Esophagus muscularis mucosa (tissue), 4 donors: ENCODE data around the gene SDK1. TPM values are rescaled to one million over a fixed set of nuclear protein-coding genes. Genes with fewer than 3 reads are reported as not detected.
A peak's percentile ranks its signal among the peaks of the same experiment; 100 is the strongest.

Experiments
- DNase-seq: peaks from one replicate; pipeline ENCODE4 v3.0.0-alpha.2; 2017; ENCODE audit errors: extremely low spot score
- H3K27ac ChIP-seq, 4 donors: fragments of 200-600 bp; sonication (generic); replicated peaks in 1 of 4; 1 replicate in 3 of 4; 2 replicates in 1 of 4; pipeline ENCODE4 v1.5.1; 2016 to 2019; ENCODE audit warnings: mild to moderate bottlenecking in 1 of 4
- H3K27me3 ChIP-seq, 4 donors: fragments of 200-600 bp; sonication (generic); one replicate each; pipeline versions ENCODE4 v1.5.1 to v1.6.0; 2016 to 2019
- H3K36me3 ChIP-seq, 4 donors: fragments of 200-600 bp; sonication (generic); one replicate each; pipeline ENCODE4 v1.5.1; 2016 to 2019
- H3K4me1 ChIP-seq, 4 donors: fragments of 200-600 bp; sonication (generic); one replicate each; pipeline ENCODE4 v1.5.1; 2016 to 2019
- H3K4me3 ChIP-seq, 4 donors: fragments of 200-600 bp; sonication (generic); 1 replicate in 2 of 4; 2 replicates in 2 of 4; pipeline ENCODE4 v1.5.1; 2016 to 2019; ENCODE audit warnings: mild to moderate bottlenecking in 4 of 4, moderate library complexity in 1 of 4
- H3K9me3 ChIP-seq, 4 donors: fragments of 200-600 bp; sonication (generic); 1 replicate in 3 of 4; 2 replicates in 1 of 4; pipeline ENCODE4 v1.5.1; 2016 to 2019
- EP300 ChIP-seq: sonication (generic); formaldehyde crosslinking; IDR thresholded peaks from one replicate; pipeline ENCODE4 v1.6.1; 2017; ENCODE audit warnings: antibody characterized with exemption
- POLR2A ChIP-seq: fragments of 450-650 bp; IDR thresholded peaks from one replicate; pipeline ENCODE4 v1.6.1; 2017; ENCODE audit warnings: antibody characterized with exemption, moderate library complexity, mild to moderate bottlenecking, low read depth
- POLR2AphosphoS5 ChIP-seq, 2 donors: sonication (generic); formaldehyde crosslinking; IDR thresholded peaks; one replicate each; pipeline ENCODE4 v1.6.1; 2017; ENCODE audit warnings: antibody characterized with exemption in 2 of 2
- WGBS: methylation state at CpG from one replicate; pipeline ENCODE4 v1.1.5; 2018; 5-methylcytosine and 5-hydroxymethylcytosine counted together
- intact Hi-C: fragments of 100-400 bp; cut with DNase I; formaldehyde crosslinking; loops from one replicate; pipeline ENCODE4 v1.15.1; 2023
- total RNA-seq, 4 donors: library from RNA; depleted of rRNA; stranded (reverse); fragments of >200 nt; gene quantifications; one replicate each; pipeline versions ENCODE4 v1.1.0 to v1.2.1, GENCODE V29; 2016
- TF ChIP-seq, protein P1 (sequence below), 3 experiments: fragments of 200-600 bp in 2 of 3; fragments of 450-650 bp in 1 of 3; sonication (generic) in 2 of 3; IDR thresholded peaks; one replicate each; pipeline ENCODE4 v1.5.1; 2017 to 2019; ENCODE audit warnings: antibody characterized with exemption in 3 of 3, mild to moderate bottlenecking in 2 of 3, moderate library complexity in 1 of 3

SDK1 gene
- total RNA-seq, 4 donors from 2014 or later, result 7.8 to 18.6 (median 12.0) TPM

DNA sequence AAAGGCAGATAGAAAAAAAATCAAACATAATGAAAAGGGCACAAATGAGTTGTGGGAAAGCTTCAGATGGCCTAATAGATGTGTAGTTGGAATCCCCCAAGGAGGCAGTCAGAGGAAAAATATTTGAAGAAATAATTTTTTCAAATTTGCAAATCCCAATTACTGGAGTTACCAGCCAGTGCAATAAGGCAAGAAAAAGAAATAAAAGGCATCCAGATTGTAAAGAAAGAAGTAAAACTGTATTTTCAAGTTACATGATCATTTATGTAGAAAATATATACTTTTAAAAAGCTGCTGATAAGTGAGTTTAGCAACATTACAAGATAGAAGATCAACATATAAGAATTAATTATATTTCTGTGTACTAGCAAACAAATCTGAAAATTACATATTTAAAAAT lies 329.0 kb downstream of the SDK1 start:
- no peak for DNase-seq
- Histone ChIP-seq H3K4me3 (no peak overlapping the region), H3K36me3 (no peaks in the 10 kb centered on the region), H3K4me1 (no peaks in the 10 kb centered on the region), H3K9me3 (peaks cover 0 to 27% (median 18%) of the 10 kb centered on the region in 4 donors), H3K27me3 (no peaks in the 10 kb centered on the region), H3K27ac (no peak overlapping the region)
- TF ChIP-seq POLR2A (no peak), EP300 (no peak), POLR2AphosphoS5 (IDR thresholded peaks at IDR 0.05) (no peak)
- TF ChIP-seq, protein P1, sequence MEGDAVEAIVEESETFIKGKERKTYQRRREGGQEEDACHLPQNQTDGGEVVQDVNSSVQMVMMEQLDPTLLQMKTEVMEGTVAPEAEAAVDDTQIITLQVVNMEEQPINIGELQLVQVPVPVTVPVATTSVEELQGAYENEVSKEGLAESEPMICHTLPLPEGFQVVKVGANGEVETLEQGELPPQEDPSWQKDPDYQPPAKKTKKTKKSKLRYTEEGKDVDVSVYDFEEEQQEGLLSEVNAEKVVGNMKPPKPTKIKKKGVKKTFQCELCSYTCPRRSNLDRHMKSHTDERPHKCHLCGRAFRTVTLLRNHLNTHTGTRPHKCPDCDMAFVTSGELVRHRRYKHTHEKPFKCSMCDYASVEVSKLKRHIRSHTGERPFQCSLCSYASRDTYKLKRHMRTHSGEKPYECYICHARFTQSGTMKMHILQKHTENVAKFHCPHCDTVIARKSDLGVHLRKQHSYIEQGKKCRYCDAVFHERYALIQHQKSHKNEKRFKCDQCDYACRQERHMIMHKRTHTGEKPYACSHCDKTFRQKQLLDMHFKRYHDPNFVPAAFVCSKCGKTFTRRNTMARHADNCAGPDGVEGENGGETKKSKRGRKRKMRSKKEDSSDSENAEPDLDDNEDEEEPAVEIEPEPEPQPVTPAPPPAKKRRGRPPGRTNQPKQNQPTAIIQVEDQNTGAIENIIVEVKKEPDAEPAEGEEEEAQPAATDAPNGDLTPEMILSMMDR (IDR thresholded peaks at IDR 0.05), result no peak
- intact Hi-C loops, result no loop called here

GRCh38 chr7:3634396-3634795 lies 333.3 kb downstream of the SDK1 start:
- TF ChIP-seq POLR2A (no peak), POLR2AphosphoS5 (IDR thresholded peaks at IDR 0.05) (no peak), EP300 (no peak)
- TF ChIP-seq, protein P1 (IDR thresholded peaks at IDR 0.05), result no peak
- peaks cover 0 to 22% (median 17%) of the 10 kb centered on the region in 4 donors for H3K9me3 ChIP-seq
- H3K27ac ChIP-seq, result no peak overlapping the region
- H3K4me3 ChIP-seq, result no peak overlapping the region
- H3K36me3 ChIP-seq, result no peaks in the 10 kb centered on the region
- no peaks in the 10 kb centered on the region for H3K4me1 ChIP-seq
- H3K27me3 ChIP-seq, result no peaks in the 10 kb centered on the region
- intact Hi-C loops, result no loop called here
- no peak for DNase-seq

- TF ChIP-seq POLR2A, result no peak
- TF ChIP-seq POLR2AphosphoS5 (IDR thresholded peaks at IDR 0.05), result no peak
- no peak for TF ChIP-seq EP300
- TF ChIP-seq, protein P1 (IDR thresholded peaks at IDR 0.05), result no peak
- DNase-seq, result peak; percentile 39
- 85% methylated on average over 6 of the region's 6 CpGs for whole genome bisulfite sequencing
- H3K9me3 ChIP-seq, result peaks cover 0 to 3% (median 0%) of the 10 kb centered on the region in 4 donors
- H3K4me1 ChIP-seq, result no peaks in the 10 kb centered on the region
- intact Hi-C loops, result no loop called here
- H3K27me3 ChIP-seq, result no peaks in the 10 kb centered on the region
- H3K36me3 ChIP-seq, result no peaks in the 10 kb centered on the region
- H3K4me3 ChIP-seq, result no peak overlapping the region
- no peak overlapping the region for H3K27ac ChIP-seq
Observed at GRCh38 chr7:3636131-3636860, 335.2 kb downstream of the SDK1 start.

DNA sequence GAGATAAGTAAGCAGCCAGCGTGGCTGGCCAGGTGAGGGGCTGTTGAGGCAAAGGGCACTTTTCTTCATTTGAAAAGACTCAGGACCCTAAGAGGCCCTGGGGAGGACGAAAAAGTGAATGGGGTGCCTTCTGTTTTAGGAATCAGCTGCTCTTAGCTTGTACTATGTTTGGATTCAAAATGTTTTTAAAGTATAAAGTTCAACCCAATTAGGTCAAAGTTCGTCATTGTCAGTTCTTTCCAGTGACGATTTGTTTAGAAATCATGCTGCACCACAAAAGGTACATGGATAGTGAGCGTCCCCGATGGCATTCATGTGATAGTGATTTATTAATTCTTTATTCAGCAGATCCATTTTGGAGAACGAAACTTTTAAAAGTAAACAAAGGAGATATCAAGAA lies 338.2 kb downstream of the SDK1 start:
- no peak for TF ChIP-seq POLR2AphosphoS5 (IDR thresholded peaks at IDR 0.05)
- no peak for TF ChIP-seq EP300
- TF ChIP-seq, protein P1 (IDR thresholded peaks at IDR 0.05), result no peak
- Histone ChIP-seq H3K27me3 (no peaks in the 10 kb centered on the region), H3K4me1 (no peaks in the 10 kb centered on the region), H3K27ac (no peak overlapping the region), H3K9me3 (no peaks in the 10 kb centered on the region), H3K36me3 (peaks cover 0 to 5% (median 0%) of the 10 kb centered on the region in 4 donors), H3K4me3 (no peak overlapping the region)
- intact Hi-C loops, result no loop called here
- DNase-seq, result no peak
- WGBS, result 60% methylated on average over 7 of the region's 7 CpGs

DNA sequence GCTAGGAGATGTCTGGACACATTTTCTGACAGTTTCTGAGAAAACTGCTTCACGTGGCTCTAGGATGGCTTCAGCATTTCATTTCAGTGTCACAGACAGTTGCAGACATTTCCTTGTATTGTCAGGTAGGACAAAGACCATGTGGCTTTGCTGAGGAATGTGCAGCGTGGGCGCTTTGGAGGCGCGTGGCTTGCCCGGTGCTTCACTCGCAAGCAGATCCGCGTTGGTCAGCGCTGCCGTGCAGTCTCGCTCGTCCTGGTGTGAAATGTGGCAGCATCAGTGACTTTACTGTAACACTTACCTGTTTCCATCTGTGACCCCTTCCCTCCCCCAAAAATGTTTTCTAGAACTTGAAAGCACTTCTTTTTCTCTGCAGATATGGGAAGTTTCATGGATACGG lies 340.5 kb downstream of the SDK1 start:
- WGBS, result 67% methylated on average over 2 of the region's 14 CpGs
- H3K4me3 ChIP-seq, result no peak overlapping the region
- no peak overlapping the region for H3K27ac ChIP-seq
- intact Hi-C loops, result no loop called here
- no peaks in the 10 kb centered on the region for H3K4me1 ChIP-seq
- H3K9me3 ChIP-seq, result no peaks in the 10 kb centered on the region
- no peaks in the 10 kb centered on the region for H3K27me3 ChIP-seq
- TF ChIP-seq POLR2A (no peak), EP300 (no peak), POLR2AphosphoS5 (IDR thresholded peaks at IDR 0.05) (no peak)
- TF ChIP-seq, protein P1 (IDR thresholded peaks at IDR 0.05), result no peak
- peak; percentile 34 for DNase-seq
- peaks cover 0 to 5% (median 0%) of the 10 kb centered on the region in 4 donors for H3K36me3 ChIP-seq
